CD4-positive, alpha-beta T cell treated with Interleukin-15 for 4 hours (primary cell): Measurements from ENCODE around the gene TMBIM1.

Experiments used
- DNase-seq: peaks from one replicate; pipeline ENCODE4 v3.0.0-alpha.2; 2020; ENCODE audit warnings: low spot score

TMBIM1 gene

DNA sequence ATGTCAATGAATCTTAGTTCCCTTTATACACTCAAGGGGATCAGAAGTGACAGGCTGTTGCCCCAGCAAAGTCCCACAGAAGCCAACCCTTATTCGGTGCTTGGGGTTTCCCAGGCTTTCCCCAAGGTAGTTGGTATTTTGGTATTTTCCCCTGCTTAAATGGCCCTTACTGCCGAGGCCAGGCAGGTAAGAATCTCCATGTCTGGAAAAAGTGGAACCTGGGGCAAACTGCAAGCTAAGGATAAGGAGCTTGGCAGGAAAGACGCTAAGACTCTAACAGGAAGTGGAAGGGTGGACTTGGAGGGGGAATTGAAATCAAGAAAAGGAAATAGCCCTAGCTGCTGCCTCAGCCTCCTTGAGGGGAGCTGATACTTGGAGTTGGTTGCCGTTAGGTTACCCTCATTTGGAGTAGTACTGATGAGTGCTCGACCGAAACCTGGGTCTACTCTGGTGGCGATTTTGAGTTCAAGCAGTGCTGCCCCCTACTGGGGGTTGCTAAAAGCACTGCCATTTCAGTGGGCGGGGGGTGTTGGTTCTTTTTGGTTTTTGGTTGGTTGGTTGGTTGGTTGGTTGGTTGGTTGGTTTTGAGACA lies 34.8 kb downstream of the TMBIM1 start:
- DNase-seq: peak; percentile 73

- DNase-seq: no peak
These were observed 35.5 kb downstream of the TMBIM1 start for GRCh38 chr2:218256612-218257350.

- no peak for DNase-seq
These were observed 36.9 kb downstream of the TMBIM1 start for GRCh38 chr2:218255446-218255845.

DNA sequence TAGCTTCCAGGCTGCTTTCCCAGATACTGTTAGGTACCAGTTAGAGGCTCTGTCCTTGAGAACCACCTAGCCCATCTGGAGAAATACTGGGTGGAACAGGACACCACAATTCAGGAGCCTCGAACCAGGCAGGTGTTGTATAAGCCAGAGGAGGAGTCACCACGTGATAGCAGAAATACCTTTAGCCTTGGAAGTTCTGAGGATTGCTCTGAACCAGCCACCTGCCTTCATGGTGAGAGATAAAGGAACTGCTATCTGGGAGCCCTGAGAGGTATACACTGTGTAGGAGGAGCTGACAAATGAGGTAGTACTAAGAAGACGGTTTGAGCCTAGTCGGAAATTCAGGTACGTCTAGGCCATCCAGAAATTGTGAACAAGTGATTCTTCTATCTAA lies 39.1 kb downstream of the TMBIM1 start:
- DNase-seq: no peak

DNA sequence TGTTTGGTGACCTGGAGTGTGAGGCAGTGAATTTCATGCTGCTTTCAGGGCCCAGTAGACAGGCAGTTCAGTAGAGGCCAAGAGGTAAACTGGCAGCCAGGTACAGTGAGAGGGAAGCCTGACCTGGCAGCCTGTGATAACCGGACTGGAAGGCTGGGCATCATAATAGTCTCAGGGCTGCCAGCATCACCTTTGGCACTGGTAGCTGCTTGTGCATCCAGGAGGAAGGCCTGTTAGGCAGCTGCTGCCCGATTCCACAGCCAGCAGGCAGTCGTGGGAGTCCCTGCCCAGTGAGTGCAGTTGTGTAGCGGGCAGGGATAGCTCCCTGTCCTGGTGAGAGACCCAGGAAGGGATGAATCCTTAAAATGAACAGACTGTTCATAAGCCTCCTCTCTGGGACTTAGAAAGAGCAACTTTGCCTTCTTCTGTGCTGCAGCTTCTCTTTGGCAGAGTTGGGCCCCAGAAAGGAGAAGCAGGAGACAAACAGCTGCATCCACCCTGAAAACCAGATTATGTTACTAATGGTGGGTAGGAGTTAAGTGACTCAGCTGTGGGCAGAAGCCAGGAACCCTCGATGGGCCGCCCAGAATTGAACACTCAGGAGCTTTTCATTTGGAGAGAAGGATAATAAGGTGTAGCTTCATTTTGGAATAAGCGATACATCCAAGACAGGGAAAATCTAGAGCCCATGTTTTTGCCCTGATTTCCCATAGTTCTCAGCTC lies 39.6 kb downstream of the TMBIM1 start:
- no peak for DNase-seq

DNA sequence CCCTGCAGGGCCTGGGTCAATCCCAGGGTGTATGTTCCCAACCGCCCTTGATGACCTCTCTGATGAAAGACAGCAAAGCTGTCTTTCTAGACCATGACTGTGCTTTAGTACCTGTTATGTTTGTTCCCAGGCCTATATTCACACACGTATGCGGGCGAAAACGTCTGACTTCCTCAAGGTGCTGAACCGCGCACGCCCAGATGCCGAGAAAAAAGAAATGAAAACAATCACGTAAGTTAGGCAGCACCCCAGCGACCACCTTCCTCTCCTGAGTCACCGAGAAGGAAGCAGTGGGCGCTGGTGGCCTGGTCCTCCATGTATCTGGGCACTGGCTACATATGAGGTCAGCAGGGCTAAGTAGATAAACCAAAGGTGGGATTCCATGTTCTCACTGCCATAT lies 42.6 kb downstream of the TMBIM1 start:
- DNase-seq: no peak

DNA sequence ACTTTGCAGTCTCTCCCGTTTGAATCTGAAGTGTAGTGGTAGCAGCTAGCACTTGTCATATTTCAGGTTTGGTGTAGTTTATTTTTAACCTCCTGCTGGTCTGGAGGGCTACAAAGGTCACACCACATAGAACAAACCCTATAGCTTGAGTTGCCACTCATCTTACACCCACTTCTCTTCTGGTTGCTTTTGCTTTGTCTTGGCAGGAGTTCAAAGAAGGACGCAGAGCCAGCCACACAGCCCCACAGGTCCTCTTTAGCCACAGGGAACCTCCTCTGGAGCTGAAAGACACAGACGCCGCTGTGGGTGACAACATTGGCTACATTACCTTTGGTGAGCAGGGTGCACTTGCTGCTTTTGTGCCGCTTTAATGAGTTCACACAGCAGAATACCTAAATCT lies 47.1 kb downstream of the TMBIM1 start:
- DNase-seq: no peak

GRCh38 chr2:218244665-218245064 lies 47.6 kb downstream of the TMBIM1 start:
- no peak for DNase-seq

DNA sequence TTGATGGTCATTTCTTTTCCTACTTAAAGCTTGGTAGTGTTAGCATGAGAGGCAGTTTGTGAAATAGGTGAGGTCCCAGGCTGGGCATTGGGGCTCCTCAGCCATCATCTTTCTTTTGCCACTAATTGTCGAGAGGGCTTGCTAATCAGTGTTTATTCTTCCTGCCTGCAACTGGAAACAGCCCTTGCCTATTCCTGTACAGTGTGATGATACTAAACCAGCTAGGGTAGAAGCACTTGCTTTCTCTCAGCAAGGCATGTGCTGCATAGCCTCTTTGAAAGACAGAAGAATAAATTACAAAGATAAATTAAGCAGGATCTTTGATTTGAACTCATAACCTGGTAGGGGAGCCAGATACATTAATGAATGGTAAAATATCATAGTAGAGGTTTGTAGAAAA lies 48.1 kb downstream of the TMBIM1 start:
- DNase-seq: no peak

DNA sequence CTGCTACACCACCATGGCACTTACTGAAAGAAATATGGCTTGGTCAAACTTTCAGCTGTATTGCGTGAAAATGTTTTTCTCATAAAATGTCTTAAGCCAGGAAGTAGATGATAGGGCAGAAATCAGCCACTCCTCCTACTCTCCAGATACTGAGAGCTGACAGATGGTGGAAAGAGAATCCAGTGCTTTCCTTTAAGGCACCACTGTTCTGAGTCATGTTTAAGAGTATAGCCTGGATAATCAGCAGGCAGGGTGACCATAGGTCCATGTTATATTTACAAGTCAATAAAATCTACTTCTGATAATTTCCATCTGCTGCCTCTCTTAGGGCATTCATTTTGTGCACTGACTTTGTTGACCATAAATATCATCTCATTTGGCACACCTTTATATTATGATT lies 53.4 kb downstream of the TMBIM1 start:
- no peak for DNase-seq

GRCh38 chr2:218236829-218237228 lies 55.5 kb downstream of the TMBIM1 start:
- DNase-seq: no peak

- no peak for DNase-seq
These were observed 57.3 kb downstream of the TMBIM1 start for GRCh38 chr2:218235017-218235416.

DNA sequence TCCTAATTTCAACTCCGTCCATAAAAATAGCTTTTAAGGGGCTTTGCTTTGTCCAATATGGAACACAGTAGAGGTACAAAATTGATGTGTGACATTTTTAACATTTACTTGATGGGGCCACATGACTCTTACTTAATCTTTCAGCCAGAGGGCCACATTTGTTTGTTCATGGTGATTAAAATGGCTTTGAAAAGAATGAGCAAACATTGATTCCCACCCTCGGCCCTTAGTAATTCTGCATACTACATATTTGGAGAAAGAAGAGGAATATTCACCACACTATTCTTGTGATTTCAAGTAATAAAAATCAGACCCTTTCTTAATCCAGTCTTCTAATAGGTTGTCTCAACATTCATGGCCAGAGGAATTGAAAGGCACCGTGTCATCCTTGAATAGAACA lies 57.8 kb downstream of the TMBIM1 start:
- DNase-seq: no peak

GRCh38 chr2:218233543-218233942 lies 58.8 kb downstream of the TMBIM1 start:
- no peak for DNase-seq

GRCh38 chr2:218230882-218231281 lies 61.4 kb downstream of the TMBIM1 start:
- DNase-seq: peak; percentile 56

DNA sequence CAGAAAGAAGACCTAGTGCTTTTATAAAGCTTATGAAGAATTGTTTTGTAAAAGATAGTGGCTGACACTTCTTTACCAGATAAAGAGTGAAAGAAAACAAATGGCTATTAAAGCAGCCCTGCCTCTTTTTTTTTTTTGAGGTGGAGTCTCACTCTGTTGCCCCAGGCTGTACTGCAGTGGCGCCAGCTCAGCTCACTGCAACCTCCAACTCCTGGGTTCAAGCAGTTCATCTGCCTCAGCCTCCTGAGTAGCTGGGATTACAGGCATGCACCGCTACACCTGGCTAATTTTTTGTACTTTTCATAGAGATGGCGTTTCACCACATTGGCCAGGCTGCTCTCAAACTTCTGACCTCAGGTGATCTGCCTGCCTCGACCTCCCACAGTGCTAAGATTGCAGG lies 62.5 kb downstream of the TMBIM1 start:
- DNase-seq: no peak

- peak; percentile 67 for DNase-seq
These were observed 63.1 kb downstream of the TMBIM1 start for GRCh38 chr2:218229239-218229638.

DNA sequence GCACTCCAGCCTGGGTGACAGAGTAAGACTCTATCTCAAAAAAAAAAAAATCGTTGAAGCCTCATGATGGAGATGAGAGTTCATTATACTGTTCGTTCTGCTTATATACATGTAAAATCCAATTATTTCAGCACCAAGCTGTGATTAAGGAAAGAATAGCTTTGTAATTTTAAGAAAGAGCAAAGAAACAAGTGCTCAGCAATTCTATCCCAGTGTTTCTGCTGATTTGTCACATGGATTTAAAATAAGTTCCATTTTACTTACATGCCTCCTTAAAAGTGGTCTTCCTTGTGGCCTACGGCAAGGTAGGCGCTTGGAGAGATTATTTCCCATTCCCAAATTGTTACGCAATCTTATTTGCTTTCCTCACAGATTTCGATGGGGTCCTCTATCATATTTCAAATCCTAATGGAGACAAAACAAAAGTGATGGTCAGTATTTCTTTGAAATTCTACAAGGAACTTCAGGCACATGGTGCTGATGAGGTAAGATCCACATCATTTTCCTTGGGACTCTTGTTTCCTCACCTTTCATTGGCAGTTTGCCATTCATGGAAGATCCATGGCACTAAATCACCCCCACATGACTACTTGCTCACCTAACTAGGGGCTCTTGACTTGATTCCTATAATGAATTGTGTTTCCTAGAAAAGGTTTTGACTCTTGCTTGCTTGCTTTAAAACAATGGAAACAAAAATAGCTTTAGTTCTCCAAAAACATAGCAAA lies 63.8 kb downstream of the TMBIM1 start:
- DNase-seq: no peak

DNA sequence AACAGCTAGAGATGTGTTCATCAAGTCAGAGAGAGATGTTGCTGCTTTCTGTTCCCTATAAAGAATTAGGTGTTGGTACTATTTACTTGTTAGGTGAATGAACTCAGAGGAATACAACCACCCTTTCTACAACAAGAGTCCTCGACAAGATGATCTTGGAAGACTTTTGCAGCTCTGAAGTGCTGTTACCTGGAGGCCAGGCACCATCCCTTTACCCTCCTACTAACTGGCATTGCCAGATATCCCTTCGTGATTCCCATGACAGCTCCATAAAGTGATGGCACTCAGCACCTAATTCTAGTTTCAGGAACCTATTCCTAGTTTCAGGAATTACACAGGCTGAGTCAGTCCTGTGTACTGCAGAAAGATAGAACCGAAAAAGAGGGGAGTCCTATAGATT lies 65.4 kb downstream of the TMBIM1 start:
- DNase-seq: no peak
